Activated T-helper 1 cell treated with anti-CD3 and anti-CD28 coated beads, Interleukin-12 subunit alpha, Interleukin-12 subunit beta, Interleukin-2, Interleukin-4 antibody, amounts not matched to agents 30 ng/mL and 10 ng/mL and 1 ng/mL, durations not matched to agents 14 hours and 24 hours and 36 hours (primary cell): ENCODE data around the gene NOTCH2. TPM values are rescaled to one million over a fixed set of nuclear protein-coding genes. Genes with fewer than 3 reads are reported as not detected.
"Not testable (repeated sequence)": the region's sequence is repeated elsewhere in the genome, so short reads cannot be mapped to it uniquely, and the experiment has no call there.

Experiments
- DNase-seq: peaks from one replicate; pipeline ENCODE4 v3.0.0; 2021; ENCODE audit warnings: low spot score
- H3K27ac Mint-ChIP-seq: one replicate; pipeline ENCODE4 v1.8.0; 2021; ENCODE audit warnings: mild to moderate bottlenecking, mixed read lengths
- H3K27me3 Mint-ChIP-seq: one replicate; pipeline ENCODE4 v1.8.0; 2022; ENCODE audit warnings: mild to moderate bottlenecking, moderate library complexity, mixed read lengths; ENCODE audit not compliant: insufficient read depth
- H3K36me3 Mint-ChIP-seq: one replicate; pipeline ENCODE4 v1.8.0; 2021; ENCODE audit warnings: low read depth, mixed read lengths
- H3K4me1 Mint-ChIP-seq: one replicate; pipeline ENCODE4 v1.8.0; 2021; ENCODE audit warnings: low read depth, mixed read lengths
- H3K4me3 Mint-ChIP-seq: one replicate; pipeline ENCODE4 v1.8.0; 2021; ENCODE audit warnings: mild to moderate bottlenecking, moderate library complexity, mixed read lengths
- H3K9me3 Mint-ChIP-seq: one replicate; pipeline ENCODE4 v1.8.0; 2021; ENCODE audit warnings: mixed read lengths
- intact Hi-C: fragments of 100-400 bp; cut with micrococcal nuclease; formaldehyde crosslinking; loops from one replicate; pipeline ENCODE4 v1.15.1; 2024
- total RNA-seq: library from RNA; stranded (reverse); gene quantifications from 2 replicates; pipeline ENCODE4 v1.2.3, GENCODE V29; 2022

The NOTCH2 gene
- total RNA-seq, result 110 and 111 TPM in 2 replicates

DNA sequence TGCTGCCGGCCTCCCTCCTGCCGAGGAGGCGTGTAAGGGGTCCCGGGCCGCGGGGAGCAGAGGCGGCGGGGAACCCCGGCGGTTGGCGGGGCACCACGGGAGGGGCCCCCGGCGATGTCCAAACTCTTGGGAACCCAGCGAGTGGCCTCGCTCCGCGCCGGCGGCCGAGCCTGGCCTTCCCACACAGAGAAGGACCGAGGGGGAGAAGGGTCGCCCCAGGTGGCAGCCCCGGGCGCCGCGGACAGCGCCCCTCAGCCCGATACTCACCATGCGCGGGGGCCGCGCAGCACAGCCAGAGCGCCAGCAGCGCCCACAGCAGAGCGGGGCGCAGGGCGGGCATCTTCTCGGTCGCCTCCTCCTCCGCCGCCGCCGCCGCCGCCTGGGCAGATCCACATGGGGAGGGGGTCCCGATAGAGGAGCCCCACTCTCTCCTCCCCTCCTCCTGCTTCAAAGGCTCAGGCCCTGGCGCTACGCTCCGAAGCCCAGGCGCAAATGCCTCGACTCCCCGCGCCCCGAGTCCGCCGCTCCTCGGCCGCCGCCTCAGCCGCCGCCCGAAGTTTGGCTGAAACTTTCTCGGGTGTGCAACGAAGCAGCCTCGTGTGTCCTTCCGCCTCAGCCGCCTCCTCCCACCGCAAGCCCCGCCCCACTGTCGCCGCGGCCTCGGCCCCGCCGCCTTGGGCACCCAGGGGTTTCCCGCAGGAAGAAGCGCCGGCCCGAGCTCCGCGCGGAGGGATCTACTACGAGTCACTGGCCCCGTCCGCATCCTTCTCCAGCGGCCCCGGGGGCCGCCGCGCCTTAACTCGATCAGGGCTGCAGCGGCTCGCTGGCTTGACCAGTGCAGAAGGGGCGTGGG, at the start of gene NOTCH2:
NOTCH2 (minus strand) TSS at position 596 of the 853 bp plus-strand sequence; CDS start at position 340, 256 bp downstream.
- H3K36me3 Mint-ChIP-seq, intact Hi-C loops, H3K9me3 Mint-ChIP-seq, H3K27ac Mint-ChIP-seq, H3K27me3 Mint-ChIP-seq, H3K4me1 Mint-ChIP-seq: not testable (repeated sequence)
- DNase-seq, result peak; percentile 74
- peak within 1 kb of the TSS; percentile 57 for H3K4me3 Mint-ChIP-seq

DNA sequence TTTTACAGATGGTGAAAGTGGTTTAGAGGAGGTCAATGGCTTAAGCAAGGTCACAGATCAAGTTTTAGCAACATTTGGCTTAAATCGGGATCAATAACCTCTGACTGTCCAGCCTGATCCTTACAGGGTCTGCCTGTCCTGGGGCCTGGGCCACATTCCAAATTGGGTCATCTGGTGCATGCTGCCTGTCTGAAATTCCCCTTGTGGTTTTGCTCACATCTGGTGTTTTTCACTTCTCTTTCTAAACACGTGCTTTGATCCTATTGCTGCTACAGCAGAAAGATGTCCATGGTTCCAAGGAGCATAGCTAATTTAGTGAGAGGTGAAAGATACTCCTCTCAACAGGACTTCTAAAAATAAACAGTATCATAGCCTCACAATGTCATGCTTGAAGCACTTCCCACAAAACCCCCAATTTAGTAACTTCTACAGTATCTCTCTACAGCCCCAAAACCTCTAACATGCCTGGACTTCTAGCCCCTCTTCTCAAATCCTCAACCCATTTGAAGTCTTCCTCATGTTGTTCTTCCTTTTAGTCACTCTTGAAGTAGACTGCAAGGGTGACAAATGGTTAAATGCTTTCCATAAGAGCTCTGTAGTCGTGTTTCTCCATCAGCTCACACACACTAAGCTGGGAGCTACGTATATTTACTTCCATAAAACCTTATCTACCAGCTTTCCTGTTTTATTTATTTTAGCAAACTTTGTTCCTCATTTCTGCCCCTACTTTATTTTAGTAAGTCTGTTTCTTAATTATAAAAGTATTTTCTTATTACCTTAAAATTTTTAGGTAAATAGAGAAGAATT, 48.1 kb upstream of the NOTCH2 start:
- H3K27me3 Mint-ChIP-seq, result not testable (repeated sequence)
- peaks cover 14% of the 10 kb centered on the region for H3K4me1 Mint-ChIP-seq

GRCh38 chr1:120116094-120116493, 46.6 kb upstream of the NOTCH2 start:
- intact Hi-C loops, H3K27ac Mint-ChIP-seq, H3K36me3 Mint-ChIP-seq, H3K9me3 Mint-ChIP-seq, DNase-seq, H3K27me3 Mint-ChIP-seq, H3K4me3 Mint-ChIP-seq, H3K4me1 Mint-ChIP-seq: not testable (repeated sequence)

More for the DNA sequence above, 48.1 kb upstream of the NOTCH2 start:
- DNase-seq, H3K4me3 Mint-ChIP-seq, H3K9me3 Mint-ChIP-seq, intact Hi-C loops, H3K36me3 Mint-ChIP-seq, H3K27ac Mint-ChIP-seq: not testable (repeated sequence)

GRCh38 chr1:120113134-120113533, 43.7 kb upstream of the NOTCH2 start:
- intact Hi-C loops, H3K27me3 Mint-ChIP-seq, H3K9me3 Mint-ChIP-seq, H3K36me3 Mint-ChIP-seq, DNase-seq, H3K27ac Mint-ChIP-seq, H3K4me1 Mint-ChIP-seq, H3K4me3 Mint-ChIP-seq: not testable (repeated sequence)

DNA sequence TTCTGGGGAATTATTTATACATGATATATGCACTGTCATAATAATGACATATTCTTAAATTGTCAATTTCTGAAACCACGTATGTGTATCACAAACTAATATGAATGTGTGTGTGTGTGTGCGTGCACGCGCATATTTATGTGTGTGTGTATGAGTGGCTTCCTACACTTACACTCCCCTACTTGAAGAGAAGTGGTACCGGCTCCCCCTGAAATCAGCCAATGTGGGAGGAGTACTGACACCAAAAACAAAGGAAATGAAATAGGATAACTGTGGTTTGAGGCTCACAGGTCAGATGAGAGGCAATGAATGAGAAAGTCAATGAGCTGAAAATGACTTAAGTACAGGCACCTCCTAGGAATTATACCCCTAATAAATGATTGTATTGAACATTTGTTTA, 42.8 kb upstream of the NOTCH2 start:
- H3K27ac Mint-ChIP-seq, H3K4me1 Mint-ChIP-seq, DNase-seq, intact Hi-C loops, H3K36me3 Mint-ChIP-seq, H3K27me3 Mint-ChIP-seq, H3K4me3 Mint-ChIP-seq, H3K9me3 Mint-ChIP-seq: not testable (repeated sequence)

GRCh38 chr1:120111771-120112170, 42.3 kb upstream of the NOTCH2 start:
- DNase-seq, H3K4me1 Mint-ChIP-seq, H3K27me3 Mint-ChIP-seq, H3K27ac Mint-ChIP-seq, H3K9me3 Mint-ChIP-seq, H3K36me3 Mint-ChIP-seq, H3K4me3 Mint-ChIP-seq, intact Hi-C loops: not testable (repeated sequence)

DNA sequence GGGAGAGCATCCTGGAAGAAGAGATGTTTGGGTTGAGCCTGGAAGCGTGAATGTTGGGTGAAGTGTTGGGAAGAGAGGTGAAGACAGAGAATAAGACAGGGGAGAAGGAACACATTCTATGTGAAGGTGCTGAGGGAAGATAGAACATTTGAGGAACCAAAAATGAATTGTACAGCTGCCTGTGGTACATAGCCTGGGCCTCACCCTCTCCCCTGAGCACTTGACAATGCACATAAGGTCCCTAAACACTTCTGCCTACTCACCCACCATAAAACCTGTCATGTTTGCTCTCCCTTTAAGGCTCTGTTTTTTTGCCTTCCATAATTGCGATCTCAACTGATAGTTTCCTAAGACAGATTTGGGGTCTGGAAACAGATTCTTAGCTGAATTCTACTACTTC, 41.5 kb upstream of the NOTCH2 start:
- DNase-seq, H3K27ac Mint-ChIP-seq, intact Hi-C loops, H3K4me1 Mint-ChIP-seq, H3K9me3 Mint-ChIP-seq, H3K4me3 Mint-ChIP-seq, H3K36me3 Mint-ChIP-seq, H3K27me3 Mint-ChIP-seq: not testable (repeated sequence)

DNA sequence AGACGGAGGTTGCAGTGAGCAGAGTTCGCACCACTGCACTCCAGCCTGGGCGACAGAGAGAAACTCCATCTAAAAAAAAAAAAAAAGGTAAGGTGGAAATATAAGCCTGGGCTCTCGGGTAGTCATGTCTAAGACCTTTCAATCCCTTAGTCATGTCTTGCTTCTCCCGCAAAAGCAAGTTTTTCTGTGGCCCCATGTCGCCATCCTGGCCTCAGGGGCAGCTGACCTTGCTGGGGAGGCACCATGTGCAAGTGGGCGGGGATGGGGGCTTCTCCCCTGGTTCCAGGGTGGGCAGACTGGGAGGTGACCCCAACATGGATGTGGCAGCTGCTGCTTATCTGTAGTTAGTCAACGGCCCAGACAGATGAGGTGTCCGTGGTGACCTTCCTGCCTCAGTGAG, 40.2 kb upstream of the NOTCH2 start:
- H3K36me3 Mint-ChIP-seq, H3K9me3 Mint-ChIP-seq, DNase-seq, intact Hi-C loops, H3K4me3 Mint-ChIP-seq, H3K27ac Mint-ChIP-seq, H3K27me3 Mint-ChIP-seq: not testable (repeated sequence)
- H3K4me1 Mint-ChIP-seq, result peaks cover 15% of the 10 kb centered on the region

DNA sequence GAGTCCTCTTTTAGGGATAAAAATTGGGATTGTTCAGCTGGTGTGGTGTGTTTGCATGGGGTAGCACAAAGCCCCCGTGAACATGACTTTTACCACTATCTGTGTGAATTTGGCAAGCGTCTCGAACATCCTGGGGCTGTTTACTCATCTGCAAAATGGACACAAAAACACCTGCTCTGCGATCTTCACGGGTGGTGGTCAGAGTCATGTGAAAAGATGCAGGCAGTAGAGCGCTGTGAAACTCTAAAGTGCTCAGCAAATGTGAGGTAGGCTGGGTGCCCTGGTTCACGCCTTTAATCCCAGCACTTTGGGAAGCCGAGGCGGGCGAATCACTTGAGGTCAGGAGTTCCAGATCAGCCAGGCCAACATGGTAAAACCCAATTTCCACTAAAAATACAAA, 39.7 kb upstream of the NOTCH2 start:
- H3K9me3 Mint-ChIP-seq, H3K4me3 Mint-ChIP-seq, H3K27ac Mint-ChIP-seq, H3K27me3 Mint-ChIP-seq, intact Hi-C loops, H3K36me3 Mint-ChIP-seq, DNase-seq: not testable (repeated sequence)
- peaks cover 15% of the 10 kb centered on the region for H3K4me1 Mint-ChIP-seq

DNA sequence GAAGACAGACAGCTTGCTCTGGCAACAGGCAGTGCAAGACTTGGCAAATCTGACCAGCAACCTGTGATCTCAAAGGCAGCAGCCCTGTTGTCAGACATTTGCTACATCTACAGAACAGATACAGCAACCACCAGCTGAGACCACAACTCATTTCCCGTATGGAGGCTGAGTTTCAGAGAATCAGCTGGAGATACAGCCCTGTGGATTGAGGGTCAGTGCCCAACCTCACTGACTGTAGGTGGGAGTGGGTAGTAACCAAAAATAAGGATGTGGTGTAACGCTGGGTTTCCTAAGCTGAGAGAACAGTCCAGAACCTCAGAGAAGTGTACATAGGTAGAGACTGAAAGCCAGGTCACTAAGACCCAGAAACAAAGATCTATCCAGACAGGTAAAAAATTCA, 35.8 kb upstream of the NOTCH2 start:
- DNase-seq, H3K9me3 Mint-ChIP-seq, intact Hi-C loops, H3K27me3 Mint-ChIP-seq, H3K36me3 Mint-ChIP-seq: not testable (repeated sequence)
- peak overlapping the region; percentile 64 for H3K4me3 Mint-ChIP-seq
- peak overlapping the region; percentile 58 for H3K27ac Mint-ChIP-seq
- H3K4me1 Mint-ChIP-seq, result peaks cover 15% of the 10 kb centered on the region

GRCh38 chr1:120103768-120104167, 34.3 kb upstream of the NOTCH2 start:
- H3K4me3 Mint-ChIP-seq, intact Hi-C loops, H3K27me3 Mint-ChIP-seq, H3K36me3 Mint-ChIP-seq, H3K27ac Mint-ChIP-seq, H3K9me3 Mint-ChIP-seq, DNase-seq: not testable (repeated sequence)
- peaks cover 15% of the 10 kb centered on the region for H3K4me1 Mint-ChIP-seq

DNA sequence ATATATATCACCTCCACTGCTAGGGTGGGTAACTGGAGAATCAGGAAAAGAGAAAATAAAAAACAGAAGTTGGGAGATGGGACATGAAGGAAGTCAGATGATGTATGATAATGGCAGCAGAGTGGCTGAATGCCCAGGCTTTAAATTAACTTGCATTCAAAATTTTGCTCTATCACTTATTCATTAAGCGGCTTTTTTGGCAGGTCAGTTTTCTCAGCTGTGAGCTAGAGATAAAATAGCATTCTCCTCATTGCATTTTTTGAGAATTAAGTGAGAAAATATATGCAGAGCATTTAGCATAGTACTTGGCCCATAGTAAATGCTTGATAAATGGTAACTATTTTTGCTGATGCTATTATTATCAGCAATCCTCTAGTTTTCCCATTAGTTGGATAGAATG, 32.1 kb upstream of the NOTCH2 start:
- DNase-seq, H3K36me3 Mint-ChIP-seq, H3K27ac Mint-ChIP-seq, H3K27me3 Mint-ChIP-seq, intact Hi-C loops, H3K9me3 Mint-ChIP-seq, H3K4me3 Mint-ChIP-seq: not testable (repeated sequence)
- H3K4me1 Mint-ChIP-seq, result peaks cover 15% of the 10 kb centered on the region

GRCh38 chr1:120100590-120100989, 31.1 kb upstream of the NOTCH2 start:
- intact Hi-C loops, H3K27ac Mint-ChIP-seq, H3K4me1 Mint-ChIP-seq, H3K9me3 Mint-ChIP-seq, H3K27me3 Mint-ChIP-seq, H3K36me3 Mint-ChIP-seq, DNase-seq, H3K4me3 Mint-ChIP-seq: not testable (repeated sequence)
